HG03095 (cell line): ENCODE measurements around the gene PPDPF.
"Not testable (repeated sequence)": the region's sequence is repeated elsewhere in the genome, so short reads cannot be mapped to it uniquely, and the experiment has no call there.

Experiments used
- ATAC-seq: cut with Tn5 transposase; IDR thresholded peaks from one replicate; pipeline ENCODE4 v1.9.1; 2021; ENCODE audit warnings: moderate library complexity; ENCODE audit not compliant: unreplicated experiment

The PPDPF gene

GRCh38 chr20:63561624-63562396 is 41.2 kb downstream of the PPDPF start:
- ATAC-seq = no peak

GRCh38 chr20:63562461-63563224 is 42.1 kb downstream of the PPDPF start:
- ATAC-seq = no peak

- no peak for ATAC-seq
These were observed 42.8 kb downstream of the PPDPF start for GRCh38 chr20:63563225-63563935.

GRCh38 chr20:63564036-63564810 is 43.7 kb downstream of the PPDPF start:
- ATAC-seq = no peak

- ATAC-seq = no peak
These were observed 44.6 kb downstream of the PPDPF start for GRCh38 chr20:63565021-63565698.

GRCh38 chr20:63565699-63566335 is 45.3 kb downstream of the PPDPF start:
- ATAC-seq = no peak

- ATAC-seq = no peak
These were observed 46.0 kb downstream of the PPDPF start for GRCh38 chr20:63566395-63567135.

- no peak for ATAC-seq
These were observed 46.5 kb downstream of the PPDPF start for GRCh38 chr20:63567136-63567385.

- ATAC-seq = peak; percentile 60
These were observed 47.0 kb downstream of the PPDPF start for GRCh38 chr20:63567386-63568169.

GRCh38 chr20:63568170-63568981 is 47.8 kb downstream of the PPDPF start:
- ATAC-seq = no peak

GRCh38 chr20:63568986-63569949 is 48.7 kb downstream of the PPDPF start:
- no peak for ATAC-seq

GRCh38 chr20:63570281-63571086 is 49.9 kb downstream of the PPDPF start:
- no peak for ATAC-seq

- not testable (repeated sequence) for ATAC-seq
These were observed 50.5 kb downstream of the PPDPF start for GRCh38 chr20:63571087-63571478.
